Stimulated activated CD8-positive, alpha-beta memory T cell treated with anti-CD3 and anti-CD28 coated beads, Interleukin-12 subunit alpha, Interleukin-12 subunit beta, amount 100 ng/mL, for 24 hours (primary cell): ENCODE measurements around the gene PXT1.
"Not testable (repeated sequence)": the region's sequence is repeated elsewhere in the genome, so short reads cannot be mapped to it uniquely, and the experiment has no call there.

Source experiments
- DNase-seq: peaks from one replicate; pipeline ENCODE4 v3.0.0-alpha.2; 2020; ENCODE audit errors: extremely low read depth

Gene PXT1

GRCh38 chr6:36368921-36369865, 73.5 kb downstream of the PXT1 start:
- DNase-seq = no peak

- DNase-seq = no peak
These were observed 74.2 kb downstream of the PXT1 start for GRCh38 chr6:36368421-36368820.

GRCh38 chr6:36367743-36368142, 74.9 kb downstream of the PXT1 start:
- DNase-seq = no peak

- DNase-seq = no peak
These were observed 77.8 kb downstream of the PXT1 start for GRCh38 chr6:36364669-36365479.

GRCh38 chr6:36364061-36364635, 78.5 kb downstream of the PXT1 start:
- not testable (repeated sequence) for DNase-seq

- DNase-seq = not testable (repeated sequence)
These were observed 79.3 kb downstream of the PXT1 start for GRCh38 chr6:36363371-36363752.

GRCh38 chr6:36362551-36363370, 79.9 kb downstream of the PXT1 start:
- DNase-seq = no peak

GRCh38 chr6:36361071-36361470, 81.6 kb downstream of the PXT1 start:
- DNase-seq = no peak

GRCh38 chr6:36360241-36361054, 82.2 kb downstream of the PXT1 start:
- peak; percentile 19 for DNase-seq

- no peak for DNase-seq
These were observed 84.3 kb downstream of the PXT1 start for GRCh38 chr6:36358226-36358915.

GRCh38 chr6:36357872-36358225, 84.8 kb downstream of the PXT1 start:
- no peak for DNase-seq

- no peak for DNase-seq
These were observed 86.8 kb downstream of the PXT1 start for GRCh38 chr6:36355819-36356218.

GRCh38 chr6:36353411-36353915, 89.2 kb downstream of the PXT1 start:
- no peak for DNase-seq

GRCh38 chr6:36352477-36353157, 90.0 kb downstream of the PXT1 start:
- DNase-seq = no peak

- DNase-seq = no peak
These were observed 91.7 kb downstream of the PXT1 start for GRCh38 chr6:36350681-36351571.

- no peak for DNase-seq
These were observed 92.6 kb downstream of the PXT1 start for GRCh38 chr6:36350082-36350481.

- no peak for DNase-seq
These were observed 93.4 kb downstream of the PXT1 start for GRCh38 chr6:36349240-36349639.

GRCh38 chr6:36347621-36348020, 95.0 kb downstream of the PXT1 start:
- DNase-seq = no peak
